Osteoblast (primary cell): Measurements from ENCODE around the gene NACC2. TPM values are rescaled to one million over a fixed set of nuclear protein-coding genes. Genes with fewer than 3 reads are reported as not detected.

ENCODE experiments used
- DNase-seq: peaks from one replicate; pipeline ENCODE4 v3.0.0; 2011; ENCODE audit warnings: low spot score, mixed read lengths; ENCODE audit not compliant: insufficient read length; ENCODE audit errors: missing footprints
- H2AFZ ChIP-seq: 2 replicates; pipeline ENCODE4 v1.6.0; 2011; ENCODE audit warnings: mild to moderate bottlenecking, low read length
- H3K27ac ChIP-seq: 2 replicates; pipeline ENCODE4 v1.5.1; 2011; ENCODE audit warnings: mild to moderate bottlenecking, low read depth, low read length, moderate library complexity
- H3K27me3 ChIP-seq: 2 replicates; pipeline ENCODE4 v1.6.0; 2012; ENCODE audit warnings: mild to moderate bottlenecking, control low read depth, inconsistent platforms, low read length, moderate library complexity; ENCODE audit not compliant: insufficient read depth
- H3K36me3 ChIP-seq: 2 replicates; pipeline ENCODE4 v1.5.1; 2011; ENCODE audit warnings: mild to moderate bottlenecking, low read length, control low read depth, moderate library complexity; ENCODE audit not compliant: insufficient read depth
- H3K4me1 ChIP-seq: 2 replicates; pipeline ENCODE4 v1.5.1; 2011; ENCODE audit warnings: mild to moderate bottlenecking, low read length, control low read depth, moderate library complexity; ENCODE audit not compliant: insufficient read depth
- H3K4me2 ChIP-seq: 2 replicates; pipeline ENCODE4 v1.6.0; 2011; ENCODE audit warnings: mild to moderate bottlenecking, low read length; ENCODE audit not compliant: insufficient read depth
- H3K4me3 ChIP-seq: fragments of 200-600 bp; sonication (generic); 3 replicates; pipeline ENCODE4 v1.5.1; 2012; ENCODE audit warnings: mild to moderate bottlenecking, low read length, inconsistent platforms; ENCODE audit not compliant: insufficient read depth
- H3K79me2 ChIP-seq: 2 replicates; pipeline ENCODE4 v1.6.0; 2012; ENCODE audit warnings: mild to moderate bottlenecking, low read length, control low read depth, inconsistent platforms; ENCODE audit not compliant: insufficient read depth
- H3K9me3 ChIP-seq: 2 replicates; pipeline ENCODE4 v1.5.1; 2011; ENCODE audit warnings: low read depth, low read length, control low read depth
- H4K20me1 ChIP-seq: 2 replicates; pipeline ENCODE4 v1.6.0; 2012; ENCODE audit warnings: mild to moderate bottlenecking, low read length, control low read depth; ENCODE audit not compliant: insufficient read depth
- CTCF ChIP-seq: IDR thresholded peaks from 2 replicates; pipeline ENCODE4 v1.5.1; 2011; ENCODE audit warnings: mild to moderate bottlenecking, low read depth, low read length, moderate library complexity; ENCODE audit errors: extremely low read depth
- total RNA-seq: library from RNA; depleted of rRNA; stranded (reverse); fragments of >200 nt; gene quantifications from 2 replicates; pipeline ENCODE4 v1.2.3, GENCODE V29; 2012

The NACC2 gene
- total RNA-seq, 1 donor = 32.9 TPM

GRCh38 chr9:136110082-136111061, 15.3 kb upstream of the NACC2 start:
- Histone ChIP-seq H2AFZ (no peak overlapping the region), H3K4me1 (peaks cover 17% of the 10 kb centered on the region), H3K79me2 (peaks cover 4% of the 10 kb centered on the region), H3K27me3 (peaks cover 4% of the 10 kb centered on the region), H3K4me2 (peak overlapping the region; percentile 71), H4K20me1 (peaks cover 10% of the 10 kb centered on the region), H3K36me3 (peaks cover 10% of the 10 kb centered on the region), H3K27ac (no peak overlapping the region), H3K4me3 (peak overlapping the region; percentile 38), H3K9me3 (no peaks in the 10 kb centered on the region)
- DNase-seq = peak; percentile 93
- TF ChIP-seq CTCF = no peak

- TF ChIP-seq CTCF = no peak
- peaks cover 12% of the 10 kb centered on the region for H3K27me3 ChIP-seq
- peaks cover 19% of the 10 kb centered on the region for H3K4me1 ChIP-seq
- H2AFZ ChIP-seq = peak overlapping the region; percentile 41
- peaks cover 1% of the 10 kb centered on the region for H4K20me1 ChIP-seq
- H3K4me2 ChIP-seq = peak overlapping the region; percentile 71
- H3K4me3 ChIP-seq = peak overlapping the region; percentile 38
- no peak overlapping the region for H3K27ac ChIP-seq
- H3K9me3 ChIP-seq = no peaks in the 10 kb centered on the region
- no peaks in the 10 kb centered on the region for H3K79me2 ChIP-seq
- peak; percentile 100 for DNase-seq
- H3K36me3 ChIP-seq = peaks cover 1% of the 10 kb centered on the region
These were observed 14.4 kb upstream of the NACC2 start for GRCh38 chr9:136109351-136110081.

GRCh38 chr9:136108648-136109266, 13.7 kb upstream of the NACC2 start:
- no peak overlapping the region for H3K4me3 ChIP-seq
- H3K4me1 ChIP-seq = peaks cover 19% of the 10 kb centered on the region
- no peak for TF ChIP-seq CTCF
- no peaks in the 10 kb centered on the region for H4K20me1 ChIP-seq
- no peak overlapping the region for H2AFZ ChIP-seq
- H3K27ac ChIP-seq = no peak overlapping the region
- DNase-seq = no peak
- no peaks in the 10 kb centered on the region for H3K79me2 ChIP-seq
- no peaks in the 10 kb centered on the region for H3K9me3 ChIP-seq
- no peaks in the 10 kb centered on the region for H3K36me3 ChIP-seq
- no peak overlapping the region for H3K4me2 ChIP-seq
- peaks cover 15% of the 10 kb centered on the region for H3K27me3 ChIP-seq
